Kidney (tissue), 14 donors: ENCODE results near the gene RRAS2. TPM values are rescaled to one million over a fixed set of nuclear protein-coding genes. Genes with fewer than 3 reads are reported as not detected.
"Not testable (repeated sequence)": the region's sequence is repeated elsewhere in the genome, so short reads cannot be mapped to it uniquely, and the experiment has no call there.

Experiments used
- DNase-seq, 5 donors: peaks; one replicate each; pipeline ENCODE4 v3.0.0-alpha.2; 2013 to 2020
- FAIRE-seq: peaks from 2 replicates; lab custom pipeline; 2012; peaks lifted over from hg19 to GRCh38; lab: Jason Lieb, UNC
- H3K27ac ChIP-seq, 2 donors: one replicate each; pipeline ENCODE4 v1.7.0; 2013; ENCODE audit warnings: low read depth in 2 of 2, low read length in 2 of 2, inconsistent platforms in 1 of 2
- H3K27me3 ChIP-seq: one replicate; pipeline ENCODE4 v1.7.1; 2013; ENCODE audit warnings: low read length, inconsistent platforms; ENCODE audit not compliant: control insufficient read depth, insufficient read depth
- H3K36me3 ChIP-seq, 3 donors: one replicate each; pipeline versions ENCODE4 v1.7.0 to v1.7.1; 2013; ENCODE audit warnings: low read length in 3 of 3, control low read depth in 1 of 3, inconsistent platforms in 1 of 3; ENCODE audit not compliant: insufficient read depth in 3 of 3, control insufficient read depth in 2 of 3
- H3K4me1 ChIP-seq, 3 donors: one replicate each; pipeline versions ENCODE4 v1.7.0 to v1.7.1; 2013; ENCODE audit warnings: low read length in 3 of 3, inconsistent platforms in 1 of 3, low read depth in 1 of 3; ENCODE audit not compliant: control insufficient read depth in 2 of 3, insufficient read depth in 2 of 3
- H3K4me3 ChIP-seq, 3 donors: one replicate each; pipeline versions ENCODE4 v1.7.0 to v1.8.1; 2013; ENCODE audit warnings: low read length in 3 of 3, control low read depth in 1 of 3, inconsistent platforms in 1 of 3
- H3K9ac ChIP-seq, 3 donors: one replicate each; pipeline versions ENCODE4 v1.7.0 to v1.7.1; 2013; ENCODE audit warnings: low read length in 3 of 3, control low read depth in 1 of 3, inconsistent platforms in 1 of 3
- H3K9me3 ChIP-seq, 3 donors: one replicate each; pipeline versions ENCODE4 v1.7.0 to v1.7.1; 2013; ENCODE audit warnings: low read length in 3 of 3, control low read depth in 1 of 3, inconsistent platforms in 1 of 3; ENCODE audit not compliant: control insufficient read depth in 2 of 3, insufficient read depth in 1 of 3
- CTCF ChIP-seq: IDR thresholded peaks from 3 replicates; pipeline ENCODE4 v1.5.1; 2012; ENCODE audit warnings: mild to moderate bottlenecking, moderate library complexity, borderline replicate concordance; ENCODE audit not compliant: insufficient read depth; ENCODE audit errors: extremely low read depth
- intact Hi-C: fragments of 100-400 bp; cut with DNase I; formaldehyde crosslinking; loops from one replicate; pipeline ENCODE4 v1.11.1; 2022
- polyA plus RNA-seq: library from polyadenylated mRNA; stranded (reverse); fragments of 350-450 nt; fragmentation: Illumina TruSeq; extraction: RNeasy Lipid Tissue Mini Kit (QIAGEN cat#74804); gene quantifications from one replicate; pipeline ENCODE4 v1.2.3, GENCODE V29; 2014; ENCODE audit warnings: low read depth, low replicate concordance; ENCODE audit not compliant: insufficient read depth
- total RNA-seq: library from RNA; stranded (reverse); fragmentation: NEBNext Ultra II Directional; extraction: Animal tissue kit (Norgen Biotek cat#: 25700); gene quantifications from one replicate; pipeline ENCODE4 v1.2.1, GENCODE V29; 2021
- donor health status: control.
- donor health status: control.
- donor health status: control.
- donor health status: control.
- donor health status: control.
- donor health status: DM: yes; HTN: yes; CAD: no.
- donor health status: Normal renal cell carcinoma (clear cell type).

The RRAS2 gene
- total and polyA plus RNA-seq, 2 donors from 2014 or later: 23.3 to 33.2 TPM

DNA sequence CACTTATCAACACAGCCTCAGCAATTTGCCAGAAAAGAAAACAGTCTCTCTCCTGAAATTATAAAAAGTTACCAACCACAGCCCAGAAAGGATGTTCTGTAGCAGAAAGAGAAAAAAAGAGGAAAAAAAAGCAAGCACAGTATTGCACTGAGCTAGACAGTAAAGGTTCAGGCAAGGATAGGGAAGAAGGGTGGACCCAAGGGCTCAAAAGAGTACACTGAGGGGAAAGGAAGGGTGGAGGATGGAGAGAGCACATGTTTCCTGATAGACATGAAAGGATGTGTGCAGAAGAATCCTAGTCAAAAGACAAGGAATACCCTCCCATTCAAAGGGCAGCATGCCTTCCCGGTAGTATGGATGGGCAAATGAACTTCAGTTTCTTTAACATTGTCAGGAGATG lies 59.1 kb downstream of the RRAS2 start:
- H3K27me3 ChIP-seq: no peaks in the 10 kb centered on the region
- DNase-seq (no peak), FAIRE-seq (no peak)
- H3K4me1 ChIP-seq: peaks cover 0 to 7% (median 0%) of the 10 kb centered on the region in 3 donors
- no peaks in the 10 kb centered on the region for H3K36me3 ChIP-seq
- no peak overlapping the region for H3K9ac ChIP-seq
- intact Hi-C loops: loop anchor here (5.0 kb wide), 1 partner anchor 152 kb away; no protein-coding TSS in a partner anchor
- no peak for TF ChIP-seq CTCF
- H3K4me3 ChIP-seq: no peak overlapping the region
- H3K9me3 ChIP-seq: no peaks in the 10 kb centered on the region
- no peak overlapping the region for H3K27ac ChIP-seq

GRCh38 chr11:14290422-14290821 lies 68.6 kb downstream of the RRAS2 start:
- H3K9ac ChIP-seq: no peak overlapping the region
- no peaks in the 10 kb centered on the region for H3K27me3 ChIP-seq
- TF ChIP-seq CTCF: no peak
- no peak overlapping the region for H3K27ac ChIP-seq
- no peak for FAIRE-seq
- no peaks in the 10 kb centered on the region for H3K9me3 ChIP-seq
- H3K4me3 ChIP-seq: no peak overlapping the region
- H3K36me3 ChIP-seq: peaks cover 0 to 4% (median 0%) of the 10 kb centered on the region in 3 donors
- intact Hi-C loops: no loop called here
- no peaks in the 10 kb centered on the region for H3K4me1 ChIP-seq
- no peak for DNase-seq

DNA sequence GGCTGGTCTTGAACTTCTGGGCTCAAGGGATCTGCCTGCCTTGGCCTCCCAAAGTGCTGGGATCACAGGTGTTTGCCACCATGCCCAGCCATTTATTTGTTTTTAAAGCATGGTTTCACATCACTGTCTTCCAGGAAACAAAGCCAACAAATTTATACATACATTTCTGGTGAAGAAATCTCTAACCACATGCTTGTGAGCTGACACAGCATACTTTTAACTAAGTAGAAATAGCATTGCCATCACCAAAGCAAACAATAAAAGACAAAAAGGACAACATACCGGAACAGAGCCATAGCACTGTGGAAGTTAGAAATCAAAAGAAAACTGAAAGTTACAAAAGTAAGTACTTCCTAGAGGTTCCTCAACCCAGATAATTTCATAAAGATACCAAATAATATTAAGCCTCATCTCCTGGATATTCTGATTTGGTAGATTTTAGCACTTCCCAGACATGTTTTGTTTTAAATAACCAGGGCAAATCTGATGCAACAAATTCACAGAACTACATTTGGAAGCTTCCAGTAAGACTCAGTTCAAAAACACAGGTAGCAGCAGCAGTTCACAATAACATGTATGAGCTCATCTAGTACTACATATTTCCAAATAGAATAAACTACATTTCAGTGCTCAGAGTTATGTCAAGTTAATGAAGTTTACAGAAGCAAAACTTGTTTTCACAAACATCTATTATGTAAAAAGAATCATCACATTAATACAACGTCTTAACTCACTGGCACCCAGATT lies 70.6 kb downstream of the RRAS2 start:
- Histone ChIP-seq H3K9ac (no peak overlapping the region), H3K4me3 (no peak overlapping the region), H3K36me3 (peaks cover 0 to 3% (median 0%) of the 10 kb centered on the region in 3 donors), H3K4me1 (no peaks in the 10 kb centered on the region), H3K27me3 (no peaks in the 10 kb centered on the region), H3K27ac (no peak overlapping the region), H3K9me3 (no peaks in the 10 kb centered on the region)
- no peak for FAIRE-seq
- intact Hi-C loops: no loop called here
- TF ChIP-seq CTCF: no peak
- no peak for DNase-seq

- H3K27ac ChIP-seq, H3K36me3 ChIP-seq, DNase-seq, FAIRE-seq, H3K27me3 ChIP-seq, H3K4me1 ChIP-seq, H3K9ac ChIP-seq, H3K9me3 ChIP-seq, intact Hi-C loops, H3K4me3 ChIP-seq: not testable (repeated sequence)
Measured at GRCh38 chr11:14278869-14279268, 80.1 kb downstream of the RRAS2 start.
